Mononuclear cell (primary cell): ENCODE measurements around the gene SPTBN1. TPM values are rescaled to one million over a fixed set of nuclear protein-coding genes. Genes with fewer than 3 reads are reported as not detected.

Experiments
- H3K27me3 ChIP-seq: 2 replicates; pipeline ENCODE4 v1.6.0; 2011; ENCODE audit warnings: low read length, control low read depth; ENCODE audit not compliant: insufficient read depth
- H3K4me1 ChIP-seq: 2 replicates; pipeline ENCODE4 v1.5.1; 2011; ENCODE audit warnings: mild to moderate bottlenecking, low read length, control low read depth; ENCODE audit not compliant: insufficient read depth
- H3K4me3 ChIP-seq: 2 replicates; pipeline ENCODE4 v1.5.1; 2011; ENCODE audit warnings: mild to moderate bottlenecking, low read length, moderate library complexity
- H3K9me3 ChIP-seq: 2 replicates; pipeline ENCODE4 v1.5.1; 2011; ENCODE audit warnings: low read depth, mild to moderate bottlenecking, control low read depth, low read length
- total RNA-seq: library from RNA; depleted of rRNA; stranded (reverse); fragments of >200 nt; gene quantifications from one replicate; pipeline ENCODE4 v1.2.3, GENCODE V29; 2012

Gene SPTBN1
- total RNA-seq, 1 donor = 107 TPM

DNA sequence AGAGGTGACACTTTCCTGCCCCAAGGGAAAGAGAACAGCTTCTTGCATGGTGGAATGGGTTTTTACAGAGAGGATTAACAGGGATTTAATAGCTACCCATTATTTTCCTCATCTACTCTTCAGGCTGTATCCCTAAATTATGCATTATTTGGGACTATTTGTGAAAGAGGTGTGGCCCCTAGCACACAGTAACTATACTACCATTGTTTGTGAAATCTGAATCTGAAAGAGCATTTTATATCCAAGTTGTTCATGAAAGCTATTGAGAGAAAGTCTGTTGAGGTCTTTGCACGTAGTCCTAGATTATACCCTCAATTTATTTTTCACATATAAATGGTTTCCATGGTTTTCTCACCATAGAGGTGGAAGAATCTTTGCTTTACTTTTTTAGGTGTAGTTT is 78.1 kb downstream of the SPTBN1 start:
- H3K4me3 ChIP-seq = no peak overlapping the region
- peaks cover 24% of the 10 kb centered on the region for H3K4me1 ChIP-seq
- H3K9me3 ChIP-seq = no peaks in the 10 kb centered on the region
- H3K27me3 ChIP-seq = no peaks in the 10 kb centered on the region

DNA sequence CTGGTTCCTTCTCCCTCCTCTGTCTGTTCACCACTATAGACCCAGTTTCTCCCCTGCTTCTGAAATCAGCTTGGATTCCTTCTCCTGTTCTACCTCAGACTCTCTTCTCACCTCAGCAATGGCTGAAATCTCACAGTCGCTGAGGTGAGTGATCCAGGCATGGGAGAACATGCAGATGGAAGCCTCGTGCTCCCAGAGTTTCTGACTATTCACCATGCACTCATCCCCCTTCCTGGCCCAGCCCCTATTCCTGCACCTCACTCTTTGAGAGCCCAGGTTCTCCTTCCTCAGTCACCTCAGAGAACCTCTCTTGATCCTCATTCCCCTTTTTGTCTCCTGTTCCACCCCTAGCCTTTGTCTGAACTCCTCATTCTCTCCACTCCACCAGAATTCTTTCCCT is 78.5 kb downstream of the SPTBN1 start:
- Histone ChIP-seq H3K27me3 (no peaks in the 10 kb centered on the region), H3K4me1 (peaks cover 24% of the 10 kb centered on the region), H3K9me3 (no peaks in the 10 kb centered on the region), H3K4me3 (no peak overlapping the region)

DNA sequence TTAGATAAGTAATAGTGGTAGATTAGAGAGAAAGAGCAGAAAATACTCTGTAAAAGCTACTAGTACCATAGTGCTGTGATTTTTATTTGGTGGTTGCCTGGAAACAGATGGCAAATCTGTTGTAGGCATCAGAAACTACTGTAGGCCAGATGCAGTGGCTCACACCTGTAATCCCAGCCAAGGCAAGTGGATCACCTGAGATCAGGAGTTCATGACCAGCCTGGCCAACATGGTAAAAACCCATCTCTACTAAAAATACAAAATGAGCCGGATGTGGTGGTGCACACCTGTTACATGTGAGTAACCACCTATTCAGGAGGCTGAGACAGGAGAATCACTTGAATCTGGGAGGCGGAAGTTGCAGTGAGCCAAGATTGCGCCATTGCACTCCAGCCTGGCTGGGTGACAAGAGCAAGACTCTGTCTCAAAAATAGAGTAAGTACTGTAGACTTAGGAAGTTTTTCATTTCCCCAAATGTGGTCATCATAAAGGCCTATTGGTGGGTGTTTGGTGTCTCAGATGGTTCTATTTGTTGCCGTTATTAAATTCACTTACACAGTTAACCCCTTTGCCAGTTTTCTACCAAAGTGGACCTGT is 79.6 kb downstream of the SPTBN1 start:
- H3K27me3 ChIP-seq = no peaks in the 10 kb centered on the region
- peaks cover 24% of the 10 kb centered on the region for H3K4me1 ChIP-seq
- no peak overlapping the region for H3K4me3 ChIP-seq
- H3K9me3 ChIP-seq = no peaks in the 10 kb centered on the region

DNA sequence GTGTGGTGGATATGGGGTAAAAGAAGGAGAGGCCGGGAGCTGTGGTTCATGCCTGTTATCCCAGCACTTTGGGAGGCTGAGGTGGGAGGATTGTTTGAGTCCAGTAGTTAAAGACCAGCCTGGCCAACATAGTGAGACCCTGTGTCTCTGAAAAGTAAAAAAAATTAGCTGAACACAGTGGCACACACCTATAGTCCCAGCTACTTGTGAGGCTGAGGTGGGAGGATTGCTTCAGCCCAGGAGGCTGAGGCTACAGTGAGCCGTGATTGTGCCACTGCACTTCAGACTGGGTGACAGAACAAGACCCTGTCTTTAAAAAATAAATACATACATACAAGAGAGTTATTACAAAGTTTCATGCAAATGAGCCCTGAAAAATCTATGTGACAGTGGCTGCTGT is 80.6 kb downstream of the SPTBN1 start:
- Histone ChIP-seq H3K4me3 (no peak overlapping the region), H3K9me3 (no peaks in the 10 kb centered on the region), H3K27me3 (no peaks in the 10 kb centered on the region), H3K4me1 (peaks cover 24% of the 10 kb centered on the region)

DNA sequence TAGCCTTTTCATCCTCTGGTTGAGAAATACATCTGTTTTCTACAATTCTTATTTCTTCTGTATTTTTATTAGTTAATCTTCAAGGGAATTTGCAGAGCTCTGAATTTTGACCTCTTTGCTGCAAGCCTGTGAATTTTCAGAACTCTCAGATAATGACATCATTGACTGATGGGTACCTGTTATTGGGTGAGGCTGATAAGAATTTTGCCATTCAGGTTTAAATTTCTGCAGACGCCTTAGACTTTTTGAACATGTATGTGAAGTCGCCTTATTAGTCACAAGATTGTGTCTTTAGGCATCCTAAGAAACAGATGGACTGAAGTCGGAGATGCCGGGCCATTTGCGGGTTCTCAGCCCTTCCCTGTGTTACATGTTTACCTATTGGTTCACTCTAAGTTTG is 82.4 kb downstream of the SPTBN1 start:
- Histone ChIP-seq H3K4me3 (no peak overlapping the region), H3K27me3 (no peaks in the 10 kb centered on the region), H3K9me3 (no peaks in the 10 kb centered on the region), H3K4me1 (peaks cover 13% of the 10 kb centered on the region)

DNA sequence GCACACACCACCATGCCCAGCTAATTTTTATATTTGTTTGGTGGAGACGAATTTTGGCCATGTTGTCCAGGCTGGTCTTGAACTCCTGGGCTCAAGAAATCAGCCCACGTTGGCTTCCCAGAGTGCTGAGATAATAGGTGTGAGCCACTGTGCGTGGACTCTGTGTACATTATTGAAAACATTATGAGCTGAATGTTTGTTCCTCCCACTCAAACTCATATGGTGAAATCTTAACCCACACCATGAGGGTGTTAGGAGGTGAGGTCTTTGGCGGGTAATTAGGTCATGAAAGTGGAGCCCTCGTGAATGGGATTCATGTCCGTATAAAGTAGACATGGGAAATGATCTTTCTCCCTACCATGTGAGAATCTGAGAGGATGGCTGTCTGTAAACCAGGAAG is 83.6 kb downstream of the SPTBN1 start:
- no peak overlapping the region for H3K4me3 ChIP-seq

DNA sequence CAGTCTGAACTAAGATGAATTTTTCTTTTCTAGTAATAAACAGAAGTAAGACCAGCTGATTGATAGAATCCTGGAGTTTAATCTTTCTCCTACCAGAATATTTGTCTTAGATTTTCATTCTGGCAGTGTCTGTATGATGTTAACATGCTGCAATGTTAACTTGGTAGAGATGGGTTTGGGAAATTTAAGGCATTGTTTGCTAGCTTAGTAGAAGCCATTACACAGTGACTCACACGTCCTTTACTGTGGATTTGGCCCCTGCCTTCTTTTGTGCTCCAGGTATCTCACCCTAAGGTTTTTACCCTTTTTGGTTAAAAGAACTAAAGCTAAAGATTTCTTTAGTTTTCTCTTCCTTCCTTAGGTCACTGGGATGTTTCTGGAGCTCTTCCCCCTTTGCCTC is 84.1 kb downstream of the SPTBN1 start:
- no peaks in the 10 kb centered on the region for H3K27me3 ChIP-seq
- no peak overlapping the region for H3K4me3 ChIP-seq
- H3K9me3 ChIP-seq = no peaks in the 10 kb centered on the region
- H3K4me1 ChIP-seq = peaks cover 7% of the 10 kb centered on the region

More for the DNA sequence above, 83.6 kb downstream of the SPTBN1 start:
- H3K27me3 ChIP-seq = no peaks in the 10 kb centered on the region
- peaks cover 7% of the 10 kb centered on the region for H3K4me1 ChIP-seq
- H3K9me3 ChIP-seq = no peaks in the 10 kb centered on the region

DNA sequence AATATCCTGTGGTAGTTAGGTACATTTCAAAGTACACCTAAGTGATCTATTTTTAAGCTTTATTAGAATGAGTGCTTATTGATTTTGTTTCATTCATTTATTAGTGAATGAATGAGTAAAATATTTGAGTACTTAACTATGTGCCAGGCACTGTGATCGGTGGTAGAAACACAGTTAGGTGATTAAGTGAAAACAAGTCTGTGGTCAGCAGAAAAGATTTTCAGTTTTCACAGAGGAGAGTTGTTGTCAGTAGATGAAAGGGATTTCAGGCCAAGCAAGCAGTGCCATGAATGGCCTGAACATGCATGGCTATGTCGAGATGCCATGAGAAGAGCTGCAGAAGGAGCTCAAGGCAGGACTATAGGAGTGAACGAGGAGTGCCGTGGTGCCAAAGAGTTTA is 85.9 kb downstream of the SPTBN1 start:
- Histone ChIP-seq H3K27me3 (no peaks in the 10 kb centered on the region), H3K9me3 (no peaks in the 10 kb centered on the region), H3K4me3 (no peak overlapping the region), H3K4me1 (no peaks in the 10 kb centered on the region)

DNA sequence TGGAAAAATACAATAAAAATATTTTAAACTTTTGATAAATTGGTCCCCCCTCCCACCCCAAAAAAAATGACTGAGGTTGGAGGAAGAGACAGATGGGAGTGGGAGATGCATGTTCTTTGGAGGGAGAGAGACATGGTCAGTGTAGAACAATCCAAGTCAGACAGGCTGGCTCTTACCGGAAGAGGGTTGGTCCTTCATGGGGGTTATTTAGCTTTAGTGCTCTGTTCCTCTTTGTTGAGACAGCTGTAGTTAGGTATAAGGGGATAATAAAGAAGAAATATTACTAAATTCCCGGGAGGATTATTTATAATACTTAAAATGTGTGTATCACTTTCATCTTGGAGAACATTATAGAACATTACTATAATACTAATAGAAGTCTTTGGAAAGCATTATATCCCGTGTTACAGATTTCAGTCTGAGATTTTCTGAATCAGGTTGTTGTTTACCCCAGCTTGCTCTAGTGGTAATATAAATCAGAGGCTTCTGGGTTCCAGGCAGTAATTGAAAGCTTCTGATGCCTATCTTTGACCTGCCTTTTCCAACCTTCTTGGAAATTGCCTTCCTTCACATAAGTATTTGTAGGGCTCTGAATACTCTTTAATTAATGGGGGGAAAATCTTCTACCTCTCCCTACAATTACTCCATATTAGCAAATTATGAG is 87.7 kb downstream of the SPTBN1 start:
- Histone ChIP-seq H3K4me3 (no peak overlapping the region), H3K4me1 (no peaks in the 10 kb centered on the region), H3K27me3 (no peaks in the 10 kb centered on the region), H3K9me3 (no peaks in the 10 kb centered on the region)

DNA sequence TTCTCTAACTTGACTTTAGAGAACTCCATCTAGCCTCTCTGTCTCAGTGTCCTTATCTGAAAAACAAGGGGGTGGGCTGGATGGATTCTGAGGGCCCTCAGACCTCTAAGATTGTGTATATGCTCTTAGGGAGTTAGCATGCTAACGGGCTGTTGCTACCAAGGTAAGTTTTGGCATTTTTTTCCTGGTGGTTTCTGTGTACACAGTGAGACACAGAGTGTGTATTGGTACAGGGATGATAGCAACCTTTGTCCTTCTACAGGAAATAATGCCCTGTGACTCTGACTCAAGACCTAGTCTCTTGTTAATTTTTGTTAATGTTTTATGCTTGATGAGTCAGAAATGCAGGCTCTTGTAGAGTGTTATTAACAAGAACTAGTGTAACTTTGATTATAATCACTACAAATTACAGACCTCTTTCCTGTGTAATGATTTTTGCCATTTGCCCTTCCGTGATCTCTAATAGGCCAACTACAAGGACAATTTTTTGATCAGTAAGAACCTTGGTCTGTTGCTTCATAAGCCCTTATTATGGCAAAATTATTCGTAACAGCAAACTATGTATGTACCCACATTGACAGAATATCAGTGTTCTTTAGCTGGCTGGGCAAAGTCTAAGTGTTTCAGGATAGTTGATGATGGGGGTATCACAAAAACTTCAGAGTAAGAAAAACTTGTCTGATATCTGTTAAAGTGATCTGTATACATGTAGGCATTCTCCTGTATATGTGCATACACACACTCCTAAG is 89.7 kb downstream of the SPTBN1 start:
- Histone ChIP-seq H3K4me3 (no peak overlapping the region), H3K9me3 (no peaks in the 10 kb centered on the region), H3K27me3 (no peaks in the 10 kb centered on the region), H3K4me1 (no peaks in the 10 kb centered on the region)

DNA sequence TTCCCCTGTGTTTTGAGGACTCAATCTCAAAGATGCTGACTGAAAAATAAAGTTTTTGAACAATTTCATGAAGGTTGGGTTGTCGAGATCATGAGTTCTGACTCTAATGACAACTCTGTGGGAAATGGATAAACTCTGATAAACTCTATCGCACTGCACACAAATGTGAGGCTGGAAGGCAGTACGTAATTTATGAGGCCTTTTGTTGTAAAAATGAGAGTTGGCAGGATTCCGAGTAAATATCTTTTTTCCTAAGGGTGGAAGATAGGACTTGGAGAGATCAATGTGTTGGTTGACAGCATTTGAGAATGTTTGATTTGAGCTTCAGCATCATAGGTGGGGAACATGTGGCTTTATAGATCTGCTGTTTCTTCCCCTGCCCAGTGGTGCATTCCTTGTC is 90.4 kb downstream of the SPTBN1 start:
- Histone ChIP-seq H3K4me3 (no peak overlapping the region), H3K27me3 (no peaks in the 10 kb centered on the region), H3K9me3 (no peaks in the 10 kb centered on the region), H3K4me1 (no peaks in the 10 kb centered on the region)

DNA sequence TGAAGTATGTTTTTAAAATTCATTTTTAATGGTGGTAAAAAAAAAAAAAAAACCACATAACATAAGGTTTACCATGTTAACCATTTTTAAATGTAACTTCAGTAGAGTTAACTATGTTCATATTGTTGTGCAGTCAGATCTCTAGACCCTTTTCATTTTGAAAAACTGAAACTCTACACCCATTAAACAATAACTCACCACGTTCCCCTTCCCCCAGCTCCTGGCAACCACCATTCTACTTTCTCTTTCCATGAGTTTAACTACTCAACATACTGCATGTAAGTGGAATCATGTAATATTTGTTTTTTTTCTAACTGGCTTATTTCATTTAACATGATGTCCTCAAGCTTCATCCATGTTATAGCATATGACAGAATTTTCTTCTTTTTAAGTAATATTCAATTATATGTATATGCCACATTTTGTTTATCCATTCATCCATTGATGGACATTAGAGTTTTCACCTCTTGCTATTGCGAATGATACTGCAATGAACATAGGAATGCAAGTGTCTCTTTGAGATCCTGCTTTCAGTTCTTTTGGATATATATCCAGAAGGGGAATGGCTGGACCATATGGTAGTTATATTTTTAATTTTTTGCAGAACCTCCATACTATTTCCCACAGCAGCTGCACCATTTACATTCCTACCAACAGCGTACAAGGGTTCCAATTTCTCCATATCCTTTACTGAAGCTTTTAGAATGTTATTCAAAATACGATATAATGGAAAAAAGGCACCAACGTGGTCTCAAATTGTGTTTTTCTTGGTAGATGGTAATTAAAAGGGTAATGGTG is 91.0 kb downstream of the SPTBN1 start:
- H3K27me3 ChIP-seq = no peaks in the 10 kb centered on the region
- H3K4me3 ChIP-seq = no peak overlapping the region
- H3K4me1 ChIP-seq = no peaks in the 10 kb centered on the region
- H3K9me3 ChIP-seq = no peaks in the 10 kb centered on the region

DNA sequence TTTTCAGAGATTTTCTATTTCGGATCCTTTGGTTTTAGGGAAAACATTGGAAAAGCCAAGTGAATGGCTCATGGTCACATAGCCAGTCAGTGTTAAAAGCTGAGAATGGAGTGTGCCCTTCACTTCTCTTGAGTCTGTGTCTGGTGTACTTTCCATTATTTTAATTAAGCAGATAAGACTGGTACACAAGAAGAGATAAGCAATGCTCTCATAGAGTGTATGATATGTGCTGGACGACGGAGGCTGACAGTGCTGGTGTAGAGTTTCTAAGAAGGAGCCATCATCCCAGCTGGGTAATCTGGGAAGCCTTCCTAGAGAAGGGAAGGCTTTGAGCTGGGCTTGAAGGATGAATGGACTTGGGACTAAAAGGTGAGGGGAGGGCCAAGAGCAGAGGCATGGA is 93.3 kb downstream of the SPTBN1 start:
- no peak overlapping the region for H3K4me3 ChIP-seq
- H3K9me3 ChIP-seq = no peaks in the 10 kb centered on the region
- no peaks in the 10 kb centered on the region for H3K4me1 ChIP-seq
- no peaks in the 10 kb centered on the region for H3K27me3 ChIP-seq

DNA sequence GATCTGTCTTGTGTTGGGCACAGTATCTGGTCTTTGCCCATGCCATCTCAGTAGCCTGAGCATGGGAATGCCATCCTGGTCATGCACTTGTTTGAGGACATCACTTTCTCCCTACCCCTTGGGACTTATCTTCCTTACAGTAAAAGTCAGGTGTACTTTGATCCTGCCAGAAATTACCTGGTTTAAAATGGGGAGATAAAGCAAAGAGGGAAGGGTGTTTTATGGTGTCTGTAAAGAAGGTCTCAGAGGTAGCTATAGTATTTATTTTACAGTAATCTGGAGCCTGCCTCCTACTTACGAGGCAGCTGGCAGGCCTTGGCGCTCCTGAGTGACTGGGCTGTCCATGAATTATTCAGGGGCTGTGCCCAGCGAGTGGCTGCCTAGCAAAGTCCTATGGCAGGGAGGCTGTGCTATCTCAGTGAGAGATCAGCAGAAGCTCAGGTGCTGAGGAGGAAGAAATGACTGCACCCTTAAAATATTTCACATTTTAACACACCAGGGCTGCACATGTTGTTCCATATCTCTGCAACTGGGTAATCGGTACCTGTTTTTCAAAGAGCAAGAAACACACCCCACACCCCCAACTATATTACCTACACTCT is 93.9 kb downstream of the SPTBN1 start:
- H3K27me3 ChIP-seq = no peaks in the 10 kb centered on the region
- no peak overlapping the region for H3K4me3 ChIP-seq
- H3K9me3 ChIP-seq = no peaks in the 10 kb centered on the region
- H3K4me1 ChIP-seq = no peaks in the 10 kb centered on the region

DNA sequence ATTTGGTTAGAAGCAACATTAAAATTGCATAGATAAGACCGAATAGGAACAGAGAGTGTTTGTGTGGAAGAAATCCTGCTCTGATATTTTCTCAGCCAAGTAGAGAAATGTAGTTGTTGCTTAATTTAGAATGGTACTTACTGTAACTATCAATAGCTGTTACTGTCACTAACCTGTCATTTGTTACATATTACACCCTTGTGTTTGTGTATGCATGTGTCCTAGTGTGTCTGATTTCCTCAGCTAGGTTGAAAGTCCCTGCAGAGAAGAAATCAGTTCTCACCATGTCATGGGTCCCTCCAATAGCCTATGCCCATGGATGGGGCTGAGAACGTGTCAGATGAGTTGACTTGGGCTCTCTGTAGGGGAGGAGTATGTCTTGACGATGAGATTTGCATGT is 94.4 kb downstream of the SPTBN1 start:
- H3K4me1 ChIP-seq = no peaks in the 10 kb centered on the region
- H3K9me3 ChIP-seq = no peaks in the 10 kb centered on the region
- H3K27me3 ChIP-seq = no peaks in the 10 kb centered on the region
- no peak overlapping the region for H3K4me3 ChIP-seq
